Measurements from ENCODE around the gene DIP2C.

Gene DIP2C

DNA sequence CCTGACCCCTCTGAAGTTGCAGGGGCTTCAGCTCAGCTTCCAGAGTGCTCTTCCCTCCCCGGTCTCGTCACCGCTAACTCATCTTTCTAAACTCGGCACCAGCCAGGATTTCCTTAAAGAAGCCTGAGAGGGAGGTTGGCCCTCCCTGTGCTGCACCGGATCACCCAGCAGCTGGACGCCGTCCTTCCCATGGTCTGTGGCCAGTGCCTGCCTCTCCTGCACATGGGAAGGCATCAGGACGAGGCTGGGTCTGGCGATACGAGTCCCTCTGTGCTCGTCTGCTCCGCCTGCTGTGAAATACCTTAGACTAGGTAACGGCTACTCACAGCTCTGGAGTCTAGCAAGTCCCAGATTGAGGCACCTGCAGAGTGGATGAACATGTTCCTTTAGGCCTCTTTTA is 375.1 kb downstream of the DIP2C start:
- H3K79me2 ChIP-seq (ENCODE audit: insufficient read depth, low read length), result no peaks in the 10 kb centered on the region
- H2AFZ ChIP-seq (ENCODE audit: low read depth, low read length), result no peak overlapping the region; the same call in 1 of the 2 replicates
- H3K9me3 ChIP-seq (ENCODE audit: insufficient read depth, low read length, severe bottlenecking), result no peaks in the 10 kb centered on the region
- H3K27me3 ChIP-seq (ENCODE audit: insufficient read depth, low read length, poor library complexity), result no peaks in the 10 kb centered on the region
- H3K4me3 ChIP-seq (ENCODE audit: low read depth in 1 of 2, low read length in 2 of 2), result no peak overlapping the region
- 0 out of 2 replicates have a peak overlapping the region, but pooled peaks have one; percentile 13 for H3K27ac ChIP-seq (ENCODE audit: low read length)
- DNase-seq (no peak), ATAC-seq (ENCODE audit: insufficient read depth, low read depth) (no peak)
- H4K20me1 ChIP-seq (ENCODE audit: insufficient read depth, low read length), result no peaks in the 10 kb centered on the region
- peaks cover 4% of the 10 kb centered on the region for H3K4me1 ChIP-seq (ENCODE audit: insufficient read depth, low read length)
- H3K36me3 ChIP-seq (ENCODE audit: insufficient read depth, low read length), result no peaks in the 10 kb centered on the region
- H3K9ac ChIP-seq (ENCODE audit: low read depth, low read length), result no peak overlapping the region
- H3K4me2 ChIP-seq (ENCODE audit: insufficient read depth, low read length), result no peak overlapping the region
- TF ChIP-seq CTCF (IDR thresholded peaks at IDR 0.05; ENCODE audit: borderline replicate concordance, extremely low read depth, low read length, poor library complexity, severe bottlenecking), result no peak

GRCh38 chr10:311901-312665 is 377.4 kb downstream of the DIP2C start:
- Histone ChIP-seq H3K9ac (ENCODE audit: low read depth, low read length) (no peak overlapping the region), H3K9me3 (ENCODE audit: insufficient read depth, low read length, severe bottlenecking) (no peaks in the 10 kb centered on the region), H3K79me2 (ENCODE audit: insufficient read depth, low read length) (no peaks in the 10 kb centered on the region), H3K4me1 (ENCODE audit: insufficient read depth, low read length) (peaks cover 4% of the 10 kb centered on the region), H2AFZ (ENCODE audit: low read depth, low read length) (no peak overlapping the region), H3K4me3 (ENCODE audit: low read depth in 1 of 2, low read length in 2 of 2) (no peak overlapping the region), H3K27ac (ENCODE audit: low read length) (no peak overlapping the region), H4K20me1 (ENCODE audit: insufficient read depth, low read length) (no peaks in the 10 kb centered on the region), H3K36me3 (ENCODE audit: insufficient read depth, low read length) (no peaks in the 10 kb centered on the region), H3K27me3 (ENCODE audit: insufficient read depth, low read length, poor library complexity) (no peaks in the 10 kb centered on the region), H3K4me2 (ENCODE audit: insufficient read depth, low read length) (no peak overlapping the region)
- TF ChIP-seq CTCF (IDR thresholded peaks at IDR 0.05; ENCODE audit: borderline replicate concordance, extremely low read depth, low read length, poor library complexity, severe bottlenecking) (no peak), EZH2 (IDR thresholded peaks at IDR 0.05; ENCODE audit: borderline replicate concordance, low read depth, low read length, severe bottlenecking) (no peak)
- DNase-seq, result no peak
- no peak for ATAC-seq (ENCODE audit: insufficient read depth, low read depth)

GRCh38 chr10:310976-311639 is 378.4 kb downstream of the DIP2C start:
- Histone ChIP-seq H3K36me3 (ENCODE audit: insufficient read depth, low read length) (no peaks in the 10 kb centered on the region), H3K9me3 (ENCODE audit: insufficient read depth, low read length, severe bottlenecking) (no peaks in the 10 kb centered on the region), H3K4me3 (ENCODE audit: low read depth in 1 of 2, low read length in 2 of 2) (no peak overlapping the region), H3K4me1 (ENCODE audit: insufficient read depth, low read length) (peaks cover 14% of the 10 kb centered on the region), H3K27ac (ENCODE audit: low read length) (no peak overlapping the region), H3K9ac (ENCODE audit: low read depth, low read length) (no peak overlapping the region), H3K79me2 (ENCODE audit: insufficient read depth, low read length) (no peaks in the 10 kb centered on the region), H3K27me3 (ENCODE audit: insufficient read depth, low read length, poor library complexity) (no peaks in the 10 kb centered on the region), H4K20me1 (ENCODE audit: insufficient read depth, low read length) (no peaks in the 10 kb centered on the region), H2AFZ (ENCODE audit: low read depth, low read length) (no peak overlapping the region), H3K4me2 (ENCODE audit: insufficient read depth, low read length) (no peak overlapping the region)
- TF ChIP-seq CTCF (IDR thresholded peaks at IDR 0.05; ENCODE audit: borderline replicate concordance, extremely low read depth, low read length, poor library complexity, severe bottlenecking) (no peak), EZH2 (IDR thresholded peaks at IDR 0.05; ENCODE audit: borderline replicate concordance, low read depth, low read length, severe bottlenecking) (no peak)
- no peak for DNase-seq
- ATAC-seq (ENCODE audit: insufficient read depth, low read depth), result no peak

Data from DND-41 (cell line).